IPS DF 6.9 (cell line): ENCODE results near the gene GRM2.

Experiments used
- DNase-seq: peaks from one replicate; pipeline ENCODE4 v3.0.0-alpha.2; 2013; ENCODE audit warnings: low read depth, low spot score
- H3K27ac ChIP-seq: one replicate; pipeline ENCODE4 v1.5.1; 2013; ENCODE audit warnings: low read length, control low read depth
- H3K27me3 ChIP-seq: 2 replicates; pipeline ENCODE4 v1.6.1; 2013; ENCODE audit warnings: mild to moderate bottlenecking, low read length; ENCODE audit not compliant: control insufficient read depth, insufficient read depth
- H3K36me3 ChIP-seq: 2 replicates; pipeline ENCODE4 v1.6.1; 2013; ENCODE audit warnings: low read length; ENCODE audit not compliant: control insufficient read depth, insufficient read depth
- H3K4me1 ChIP-seq: 2 replicates; pipeline ENCODE4 v1.6.1; 2013; ENCODE audit warnings: low read length; ENCODE audit not compliant: control insufficient read depth, insufficient read depth
- H3K4me3 ChIP-seq: 2 replicates; pipeline ENCODE4 v1.5.1; 2013; ENCODE audit warnings: mild to moderate bottlenecking, low read length
- H3K9me3 ChIP-seq: 2 replicates; pipeline ENCODE4 v1.6.1; 2013; ENCODE audit warnings: low read length, inconsistent platforms; ENCODE audit not compliant: control insufficient read depth, insufficient read depth
- WGBS: extraction: QIAGEN DNeasy Blood & Tissue Kit; methylation state at CpG from one replicate; pipeline ENCODE4 v1.1.7; 2013; ENCODE audit warnings: mixed read lengths, missing lambda C conversion rate; ENCODE audit not compliant: insufficient read length, insufficient coverage; 5-methylcytosine and 5-hydroxymethylcytosine counted together

The GRM2 gene

DNA sequence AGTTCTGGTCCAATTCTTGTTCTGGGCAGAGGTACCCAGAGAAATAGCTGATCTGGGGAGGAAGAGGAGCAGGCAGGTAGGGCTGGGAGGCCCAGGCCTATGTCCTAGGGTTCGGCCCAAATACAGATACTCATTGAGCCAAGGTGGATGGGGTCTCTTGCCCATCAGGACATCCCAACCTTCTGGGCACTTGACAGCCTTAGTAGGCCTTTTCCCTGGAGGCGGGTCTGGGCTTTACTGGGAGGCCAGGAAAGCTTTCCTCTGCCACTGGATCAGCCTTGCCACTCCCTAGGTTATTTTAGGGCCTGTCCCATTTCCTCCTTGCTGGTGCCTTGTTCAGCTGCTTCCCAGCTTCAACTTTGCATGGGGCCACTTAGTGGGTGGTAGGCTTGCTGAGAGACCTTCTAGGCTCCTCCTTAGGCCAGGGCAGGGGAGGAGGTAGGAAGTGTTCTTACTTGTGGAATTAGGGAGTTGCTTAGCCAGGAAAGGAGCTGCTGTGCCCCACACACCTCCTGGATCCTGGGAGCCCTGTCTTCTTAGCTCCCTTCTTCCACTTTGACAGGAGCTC, 26.1 kb upstream of the GRM2 start:
- Histone ChIP-seq H3K9me3 (no peaks in the 10 kb centered on the region), H3K27me3 (no peaks in the 10 kb centered on the region), H3K4me1 (peaks cover 1% of the 10 kb centered on the region; the same call in 1 of the 2 replicates), H3K27ac (no peak overlapping the region), H3K4me3 (no peak overlapping the region), H3K36me3 (no peaks in the 10 kb centered on the region)
- no peak for DNase-seq
- WGBS, result no CpG with 5 or more reads among the region's 2 CpGs

DNA sequence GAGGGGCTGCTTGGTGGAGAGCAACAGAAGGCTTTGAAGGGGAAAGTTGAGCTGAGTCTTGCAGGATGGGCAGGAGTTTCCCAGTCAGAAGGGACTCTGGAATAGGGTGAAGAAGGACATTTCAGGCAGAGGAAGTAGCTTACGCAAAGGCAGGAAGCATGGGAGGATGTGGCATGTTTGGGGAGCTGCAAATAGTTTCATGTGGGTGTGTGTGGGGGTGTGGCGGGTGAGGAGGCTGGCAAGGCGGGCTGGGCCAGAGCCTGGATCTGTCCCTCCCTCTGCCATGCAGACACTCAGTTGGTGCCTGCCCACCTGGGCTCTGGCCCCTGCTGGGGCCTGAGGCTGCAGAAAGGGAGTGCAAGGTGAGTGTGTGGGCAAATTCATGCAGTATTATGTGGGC, 25.4 kb upstream of the GRM2 start:
- Histone ChIP-seq H3K27me3 (no peaks in the 10 kb centered on the region), H3K36me3 (no peaks in the 10 kb centered on the region), H3K4me1 (peaks cover 4% of the 10 kb centered on the region; the same call in 1 of the 2 replicates), H3K9me3 (no peaks in the 10 kb centered on the region), H3K4me3 (no peak overlapping the region), H3K27ac (no peak overlapping the region)
- DNase-seq, result no peak
- WGBS, result no CpG with 5 or more reads among the region's 3 CpGs

DNA sequence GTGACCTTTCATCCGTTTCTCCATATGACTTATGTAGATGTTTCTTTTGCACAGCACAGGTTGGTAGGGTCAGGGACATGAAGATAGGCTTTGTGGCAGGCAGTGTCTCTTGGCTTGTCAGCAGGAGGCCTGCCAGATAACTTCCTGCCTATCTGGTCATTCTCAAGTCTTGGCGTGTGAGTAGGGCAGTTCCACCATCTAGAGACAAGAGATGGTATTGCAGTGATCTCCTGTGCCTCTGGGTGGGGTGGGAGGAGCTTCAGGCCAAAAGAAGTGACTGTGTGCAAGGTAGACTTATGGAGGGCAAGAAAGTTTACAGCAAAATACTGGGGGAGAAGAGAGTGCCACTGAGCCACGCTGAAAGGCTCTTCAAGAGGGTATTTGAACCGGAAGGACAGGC, 24.8 kb upstream of the GRM2 start:
- no peaks in the 10 kb centered on the region for H3K36me3 ChIP-seq
- H3K27me3 ChIP-seq, result no peaks in the 10 kb centered on the region
- peak; percentile 83 for DNase-seq
- H3K27ac ChIP-seq, result no peak overlapping the region
- no peaks in the 10 kb centered on the region for H3K9me3 ChIP-seq
- peaks cover 4% of the 10 kb centered on the region; the same call in 1 of the 2 replicates for H3K4me1 ChIP-seq
- H3K4me3 ChIP-seq, result no peak overlapping the region
- no CpG with 5 or more reads among the region's 4 CpGs for WGBS

DNA sequence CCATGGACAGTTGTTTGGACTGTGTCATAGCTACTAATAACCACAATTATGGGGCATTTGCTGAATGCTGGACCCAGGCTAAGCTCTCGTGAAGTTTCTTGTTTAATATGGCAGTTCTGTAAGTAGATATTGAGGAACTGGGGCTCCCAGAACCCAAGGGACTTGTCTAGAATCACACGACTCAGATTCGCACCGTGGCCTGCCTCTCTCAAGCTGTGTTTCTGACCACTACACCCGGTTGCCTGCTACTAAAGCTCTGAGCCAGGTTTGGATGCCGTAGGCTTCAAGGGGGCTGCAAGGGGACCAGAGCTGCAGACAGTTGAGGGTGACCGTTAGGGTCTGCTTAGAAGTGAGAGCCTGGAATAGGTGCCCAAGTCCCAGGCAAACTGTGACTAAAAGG, 24.3 kb upstream of the GRM2 start:
- Histone ChIP-seq H3K4me3 (no peak overlapping the region), H3K4me1 (peaks cover 4% of the 10 kb centered on the region; the same call in 1 of the 2 replicates), H3K9me3 (no peaks in the 10 kb centered on the region), H3K36me3 (no peaks in the 10 kb centered on the region), H3K27me3 (no peaks in the 10 kb centered on the region), H3K27ac (no peak overlapping the region)
- DNase-seq, result no peak
- WGBS, result no CpG with 5 or more reads among the region's 7 CpGs

DNA sequence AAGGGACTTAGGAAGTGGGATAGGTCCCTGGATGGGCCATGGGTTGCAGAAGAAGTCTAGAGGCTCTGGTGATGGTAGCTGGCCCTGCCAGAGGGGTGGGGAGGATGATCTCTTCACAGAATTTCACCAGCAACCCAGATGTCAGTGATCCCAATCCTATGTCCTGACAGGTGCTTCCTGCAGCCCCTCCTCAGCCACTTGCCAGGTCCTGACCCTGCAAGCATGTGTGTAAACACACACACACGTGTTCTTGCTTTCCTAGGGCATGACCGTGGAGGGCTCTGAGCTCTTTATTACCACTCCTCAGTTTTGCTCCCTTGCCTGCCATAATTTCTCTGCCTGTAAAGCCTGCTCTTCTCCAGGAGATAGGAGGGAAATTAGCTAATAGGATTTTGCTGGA, 23.3 kb upstream of the GRM2 start:
- no CpG with 5 or more reads among the region's 2 CpGs for WGBS
- no peak for DNase-seq

DNA sequence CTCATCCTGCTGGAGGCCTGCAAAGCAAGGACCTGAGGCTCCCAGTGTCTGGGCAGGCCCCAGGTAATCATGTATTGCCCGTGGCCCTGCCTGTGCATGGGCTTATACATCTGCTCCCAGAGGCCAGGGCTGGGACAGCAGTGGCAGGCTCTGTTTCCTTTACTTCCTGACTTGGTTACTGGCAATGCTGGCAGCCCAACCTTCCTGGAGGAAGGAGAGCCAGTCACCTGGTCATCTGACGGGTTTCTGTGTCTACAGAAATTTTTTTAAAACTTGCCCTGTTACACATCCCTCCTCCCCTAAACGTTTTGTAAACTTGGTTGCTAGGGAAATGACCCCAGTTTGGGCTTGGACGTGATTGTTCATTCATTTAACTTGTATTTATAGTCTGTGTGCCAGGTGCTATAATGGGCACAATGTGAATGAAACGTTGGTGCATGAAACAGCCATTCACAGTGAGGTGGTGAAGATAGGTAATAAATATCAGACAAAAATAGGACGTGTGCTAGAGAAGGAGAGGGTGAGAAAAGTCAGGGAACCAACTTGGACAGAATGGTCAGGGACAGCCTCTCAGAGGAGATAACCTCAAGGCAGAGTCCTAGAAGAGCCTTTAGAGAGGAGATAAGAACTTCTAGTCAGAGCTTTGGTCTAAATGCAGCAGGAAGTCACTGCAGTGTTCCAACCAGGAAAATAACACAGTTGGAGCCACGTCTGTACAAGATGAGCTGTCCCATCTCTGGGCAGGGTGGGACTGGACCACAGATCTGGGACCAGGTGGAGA, 21.7 kb upstream of the GRM2 start:
- Histone ChIP-seq H3K36me3 (no peaks in the 10 kb centered on the region), H3K27ac (no peak overlapping the region), H3K4me1 (peaks cover 4% of the 10 kb centered on the region; the same call in 1 of the 2 replicates), H3K4me3 (no peak overlapping the region), H3K9me3 (no peaks in the 10 kb centered on the region), H3K27me3 (no peaks in the 10 kb centered on the region)
- WGBS, result no CpG with 5 or more reads among the region's 7 CpGs
- no peak for DNase-seq

More for the DNA sequence above, 23.3 kb upstream of the GRM2 start:
- Histone ChIP-seq H3K4me1 (peaks cover 4% of the 10 kb centered on the region; the same call in 1 of the 2 replicates), H3K27me3 (no peaks in the 10 kb centered on the region), H3K9me3 (no peaks in the 10 kb centered on the region), H3K36me3 (no peaks in the 10 kb centered on the region), H3K27ac (no peak overlapping the region), H3K4me3 (no peak overlapping the region)

DNA sequence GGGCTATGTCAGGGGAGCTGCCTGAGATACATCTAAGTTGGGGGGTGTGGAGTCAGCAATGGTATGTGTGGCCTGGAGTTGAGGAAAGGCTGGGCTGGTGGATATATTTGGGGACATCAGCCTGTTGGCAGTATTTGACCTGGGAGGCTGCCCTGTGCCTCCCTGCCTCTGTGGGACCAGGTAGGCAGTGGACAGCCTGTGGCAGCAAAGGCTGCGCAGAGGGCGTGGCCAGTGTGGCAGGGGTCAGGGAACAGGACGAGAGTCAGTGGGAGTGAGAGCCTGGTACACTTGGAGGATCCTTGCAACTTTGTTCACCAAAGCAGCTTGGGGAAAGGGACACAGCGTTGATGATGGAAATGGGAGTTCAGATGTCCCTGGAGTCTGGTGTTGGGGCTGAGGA, 20.8 kb upstream of the GRM2 start:
- H3K4me1 ChIP-seq, result peaks cover 6% of the 10 kb centered on the region
- no peaks in the 10 kb centered on the region for H3K9me3 ChIP-seq
- WGBS, result no CpG with 5 or more reads among the region's 4 CpGs
- no peaks in the 10 kb centered on the region for H3K36me3 ChIP-seq
- no peak overlapping the region for H3K4me3 ChIP-seq
- H3K27ac ChIP-seq, result no peak overlapping the region
- H3K27me3 ChIP-seq, result no peaks in the 10 kb centered on the region
- DNase-seq, result no peak

DNA sequence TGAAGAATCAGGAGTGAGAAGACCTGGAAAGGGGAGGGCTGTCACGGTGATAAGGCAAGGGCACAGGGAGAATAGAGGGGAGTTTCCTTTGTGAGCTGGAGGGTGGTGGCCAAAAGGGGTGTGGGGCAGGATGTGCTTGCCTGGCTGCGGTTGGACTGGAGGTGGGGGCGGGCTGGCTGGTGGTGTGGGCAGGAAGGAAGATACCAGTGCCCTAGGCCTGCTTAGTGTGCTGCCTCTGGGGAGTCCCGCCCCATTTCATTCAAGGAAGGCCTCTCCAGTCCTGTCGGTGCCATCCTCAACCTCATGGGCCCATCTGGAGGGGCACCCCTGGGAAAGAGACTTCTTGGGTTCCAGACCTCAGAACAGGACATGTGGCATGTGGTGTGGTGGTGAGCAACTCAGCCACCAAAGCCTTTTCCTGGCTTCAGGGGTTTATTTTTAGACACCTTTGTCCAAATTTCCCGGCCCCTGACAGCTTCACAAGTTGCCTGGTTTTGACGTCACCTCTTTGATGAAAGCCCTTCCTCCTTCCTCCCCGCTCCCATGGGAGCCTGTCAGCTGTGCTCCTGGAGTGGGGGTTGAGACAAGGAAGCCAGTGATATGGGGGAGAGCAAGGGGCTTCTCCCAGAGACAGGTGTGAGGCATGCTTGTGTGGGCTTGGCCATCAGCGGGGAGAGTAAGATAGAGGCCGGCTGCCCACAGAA, 20.2 kb upstream of the GRM2 start:
- Histone ChIP-seq H3K9me3 (no peaks in the 10 kb centered on the region), H3K4me1 (peaks cover 5% of the 10 kb centered on the region), H3K27me3 (no peaks in the 10 kb centered on the region), H3K4me3 (no peak overlapping the region), H3K36me3 (no peaks in the 10 kb centered on the region), H3K27ac (no peak overlapping the region)
- no peak for DNase-seq
- no CpG with 5 or more reads among the region's 10 CpGs for WGBS

DNA sequence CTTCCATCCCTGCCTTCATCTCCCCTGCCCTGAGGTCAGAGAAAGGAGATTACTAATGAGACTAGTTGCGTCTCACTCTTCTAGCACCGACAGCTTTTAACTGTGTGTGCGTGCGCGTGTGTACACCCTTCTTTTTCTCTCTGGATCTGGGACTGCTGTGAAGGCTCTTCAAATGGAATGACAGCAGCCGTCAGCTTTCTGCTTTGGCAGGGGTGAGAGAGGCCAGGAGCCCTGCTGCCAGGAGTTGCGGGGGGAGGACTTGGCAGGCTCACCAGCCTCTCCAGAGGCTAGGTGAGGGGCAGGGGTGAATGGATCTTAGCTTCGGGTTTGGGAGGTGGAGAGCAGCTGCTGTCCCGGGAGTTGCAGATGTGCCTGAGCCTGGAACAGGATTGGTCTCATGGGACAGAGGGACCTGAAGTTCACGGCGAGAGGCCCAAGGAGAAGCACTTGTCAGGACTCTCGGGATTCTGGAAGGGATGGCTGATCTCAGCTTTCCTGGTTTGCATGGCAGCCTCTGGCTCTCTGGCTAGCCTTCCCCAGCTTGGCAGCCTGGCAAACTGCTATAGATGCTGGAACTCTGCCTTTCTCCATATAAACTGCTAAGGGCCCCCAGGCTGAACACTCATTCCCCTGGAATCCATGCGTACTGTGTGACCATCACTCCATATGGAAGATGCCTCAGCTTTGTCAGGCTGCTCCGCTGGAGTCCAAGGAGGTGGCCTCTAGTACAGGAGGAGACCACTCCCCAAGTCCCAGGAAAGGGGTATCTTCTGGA, 19.2 kb upstream of the GRM2 start:
- DNase-seq, result no peak
- Histone ChIP-seq H3K36me3 (no peaks in the 10 kb centered on the region), H3K9me3 (no peaks in the 10 kb centered on the region), H3K4me3 (no peak overlapping the region), H3K4me1 (peaks cover 5% of the 10 kb centered on the region), H3K27ac (no peak overlapping the region), H3K27me3 (no peaks in the 10 kb centered on the region)
- no CpG with 5 or more reads among the region's 14 CpGs for WGBS

DNA sequence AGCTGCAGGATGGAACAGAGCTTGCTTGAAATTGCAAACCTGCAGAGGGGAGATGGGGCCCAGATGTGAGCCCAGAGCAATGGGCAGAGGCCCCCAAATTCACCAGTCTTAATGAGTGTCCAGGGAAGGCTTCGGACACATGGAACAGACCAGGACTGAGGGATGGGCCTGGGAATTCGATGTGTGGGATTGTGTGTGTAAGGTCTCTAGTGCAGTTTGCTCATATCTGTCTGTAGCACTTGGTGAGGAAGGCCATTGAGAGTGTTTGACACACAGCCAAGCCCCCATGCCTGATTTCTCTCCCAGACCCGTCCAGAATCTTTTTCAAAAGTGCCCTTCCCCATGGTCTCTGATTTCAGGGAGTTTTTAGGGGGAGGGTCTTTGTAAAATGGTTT, 18.7 kb upstream of the GRM2 start:
- H3K27me3 ChIP-seq, result no peaks in the 10 kb centered on the region
- DNase-seq, result no peak
- no peak overlapping the region for H3K27ac ChIP-seq
- no peaks in the 10 kb centered on the region for H3K9me3 ChIP-seq
- WGBS, result no CpG with 5 or more reads among the region's 3 CpGs
- no peak overlapping the region for H3K4me3 ChIP-seq
- peaks cover 5% of the 10 kb centered on the region for H3K4me1 ChIP-seq
- H3K36me3 ChIP-seq, result no peaks in the 10 kb centered on the region
